Caco-2 (cell line): ENCODE data around the gene GABRG2. TPM values are rescaled to one million over a fixed set of nuclear protein-coding genes. Genes with fewer than 3 reads are reported as not detected.

Source experiments
- Bru-seq: library from RNA; stranded (reverse); fragments of 400-500 nt; gene quantifications from one replicate; lab custom pipeline; 2021; lab: Mats Ljungman, UMichigan
- BruChase-seq, 2 experiments: library from RNA; stranded (reverse); fragments of 400-500 nt; gene quantifications; one replicate each; lab custom pipeline; 2021; lab: Mats Ljungman, UMichigan
- BruUV-seq: library from RNA; stranded (reverse); fragments of 400-500 nt; replicated peaks from 2 replicates; lab custom pipeline; 2021; lab: Mats Ljungman, UMichigan
- CTCF ChIA-PET: fragments of 300-600 bp; sonication (Branson Sonifier 250); formaldehyde crosslinking; loops from one replicate; lab custom pipeline; 2022; ENCODE audit warnings: antibody characterized with exemption; lab: Charles Lee
- POLR2A ChIA-PET: fragments of 300-600 bp; sonication (Branson Sonifier 250); formaldehyde crosslinking; loops from one replicate; lab custom pipeline; 2022; ENCODE audit warnings: antibody characterized with exemption; lab: Charles Lee
- DNase-seq, 2 experiments: peaks; one replicate each; pipeline versions ENCODE4 v3.0.0 to v3.0.0-alpha.2; 2020 to 2022
- H3K27me3 ChIP-seq: replicated peaks from 2 replicates; pipeline ENCODE4 v1.6.0; 2011; ENCODE audit warnings: low read length; ENCODE audit not compliant: control insufficient read depth, insufficient read depth
- H3K36me3 ChIP-seq: 2 replicates; pipeline ENCODE4 v1.5.1; 2011; ENCODE audit warnings: low read length; ENCODE audit not compliant: control insufficient read depth, insufficient read depth
- H3K4me1 ChIP-seq: fragments of 250-450 bp; sonication (Bioruptor Pico); 2 replicates; pipeline ENCODE4 v1.5.1; 2020; ENCODE audit warnings: mild to moderate bottlenecking
- H3K4me3 ChIP-seq: 2 replicates; pipeline ENCODE4 v1.5.1; 2011; ENCODE audit warnings: low read depth, mild to moderate bottlenecking, control low read depth, low read length
- H3K9me3 ChIP-seq: fragments of 250-450 bp; sonication (Bioruptor Pico); 2 replicates; pipeline ENCODE4 v1.5.1; 2020; ENCODE audit warnings: mild to moderate bottlenecking, moderate library complexity
- H3K27ac Mint-ChIP-seq: one replicate; pipeline ENCODE4 v1.8.0; 2022; ENCODE audit warnings: mixed read lengths; ENCODE audit not compliant: unreplicated experiment
- H3K27me3 Mint-ChIP-seq: one replicate; pipeline ENCODE4 v1.8.0; 2022; ENCODE audit warnings: mixed read lengths; ENCODE audit not compliant: insufficient read depth, unreplicated experiment
- H3K36me3 Mint-ChIP-seq: one replicate; pipeline ENCODE4 v1.8.0; 2022; ENCODE audit warnings: mild to moderate bottlenecking, mixed read lengths; ENCODE audit not compliant: insufficient read depth, unreplicated experiment
- H3K4me1 Mint-ChIP-seq: one replicate; pipeline ENCODE4 v1.8.0; 2022; ENCODE audit warnings: low read depth, mixed read lengths; ENCODE audit not compliant: unreplicated experiment
- H3K4me3 Mint-ChIP-seq: one replicate; pipeline ENCODE4 v1.8.0; 2022; ENCODE audit warnings: mild to moderate bottlenecking, moderate library complexity, mixed read lengths; ENCODE audit not compliant: unreplicated experiment
- H3K9me3 Mint-ChIP-seq: one replicate; pipeline ENCODE4 v1.8.0; 2022; ENCODE audit warnings: mixed read lengths; ENCODE audit not compliant: unreplicated experiment
- CTCF ChIP-seq, 2 experiments: fragments of 200-600 bp in 1 of 2; IDR thresholded peaks; 1 replicate in 1 of 2; 2 replicates in 1 of 2; pipeline versions ENCODE4 v1.5.1 to v1.8.0; 2011 to 2022; ENCODE audit warnings: antibody characterized with exemption in 1 of 2, control low read depth in 1 of 2, inconsistent platforms in 1 of 2, low read depth in 1 of 2, low read length in 1 of 2, mild to moderate bottlenecking in 1 of 2, moderate library complexity in 1 of 2; ENCODE audit not compliant: insufficient read depth in 1 of 2, severe bottlenecking in 1 of 2, unreplicated experiment in 1 of 2
- intact Hi-C: fragments of 100-400 bp; cut with micrococcal nuclease; formaldehyde crosslinking; loops from one replicate; pipeline ENCODE4 v1.10.0; 2022; ENCODE audit not compliant: unreplicated experiment
- long read RNA-seq: library from polyadenylated mRNA; stranded (forward); transcript quantifications from one replicate; pipeline ENCODE4 v2.0.0, GENCODE V29; 2022
- total RNA-seq: library from RNA; stranded (reverse); gene quantifications from 2 replicates; pipeline ENCODE4 v1.2.3, GENCODE V29; 2022

GABRG2 gene
- total RNA-seq (0.86 and 1.9 TPM in 2 replicates), Bru-seq, nascent RNA (percentile 7 among the genes with signal in this experiment), BruChase-seq, experiment 1, labeled RNA remaining after a 2-hour chase (percentile 1 among the genes with signal in this experiment), BruChase-seq, experiment 2, labeled RNA remaining after a 6-hour chase (percentile 0 among the genes with signal in this experiment)
- long read RNA-seq: 0 reads

GRCh38 chr5:162067655-162068411, at the start of gene GABRG2:
Gene GABRG2 (plus strand): TSS chr5:162067773. CDS start chr5:162068000, 227 bp downstream.
- no peak within 1 kb of the TSS for H3K27ac Mint-ChIP-seq
- H3K4me1 Mint-ChIP-seq: no peaks in the 10 kb centered on the region
- H3K27me3 ChIP-seq: no peaks in the 10 kb centered on the region
- H3K4me3 ChIP-seq: no peak within 1 kb of the TSS
- no TSS peak for BruUV-seq
- intact Hi-C loops: no loop called here
- no peak for TF ChIP-seq CTCF (IDR thresholded peaks at IDR 0.05; ENCODE audit: insufficient read depth in 1 of 2, low read depth in 1 of 2, low read length in 1 of 2, severe bottlenecking in 1 of 2, unreplicated experiment in 1 of 2)
- no peaks in the 10 kb centered on the region for H3K36me3 Mint-ChIP-seq
- H3K9me3 ChIP-seq: no peaks in the 10 kb centered on the region
- no peaks in the 10 kb centered on the region for H3K36me3 ChIP-seq
- ChIA-PET CTCF (no interaction called here), POLR2A (no interaction called here)
- no peak for DNase-seq
- H3K4me3 Mint-ChIP-seq: no peak within 1 kb of the TSS
- H3K27me3 Mint-ChIP-seq: no peaks in the 10 kb centered on the region
- no peaks in the 10 kb centered on the region for H3K4me1 ChIP-seq
- H3K9me3 Mint-ChIP-seq: no peaks in the 10 kb centered on the region

- no peak for TF ChIP-seq CTCF (IDR thresholded peaks at IDR 0.05; ENCODE audit: insufficient read depth in 1 of 2, low read depth in 1 of 2, low read length in 1 of 2, severe bottlenecking in 1 of 2, unreplicated experiment in 1 of 2)
- Histone ChIP-seq H3K9me3 (no peaks in the 10 kb centered on the region), H3K36me3 (no peaks in the 10 kb centered on the region), H3K27me3 (no peaks in the 10 kb centered on the region), H3K4me3 (no peak overlapping the region), H3K4me1 (no peaks in the 10 kb centered on the region)
- Mint-ChIP-seq H3K36me3 (no peaks in the 10 kb centered on the region), H3K9me3 (no peaks in the 10 kb centered on the region), H3K4me1 (no peaks in the 10 kb centered on the region), H3K4me3 (no peak overlapping the region), H3K27me3 (no peaks in the 10 kb centered on the region), H3K27ac (no peak overlapping the region)
- intact Hi-C loops: no loop called here
- ChIA-PET CTCF (no interaction called here), POLR2A (no interaction called here)
- no peak for DNase-seq
- BruUV-seq: no TSS peak
Observed at GRCh38 chr5:162025312-162025711, 42.3 kb upstream of the GABRG2 start.

GRCh38 chr5:162026803-162027202, 40.8 kb upstream of the GABRG2 start:
- Mint-ChIP-seq H3K9me3 (no peaks in the 10 kb centered on the region), H3K27ac (no peak overlapping the region), H3K27me3 (no peaks in the 10 kb centered on the region), H3K4me3 (no peak overlapping the region), H3K4me1 (no peaks in the 10 kb centered on the region), H3K36me3 (no peaks in the 10 kb centered on the region)
- TF ChIP-seq CTCF (IDR thresholded peaks at IDR 0.05; ENCODE audit: insufficient read depth in 1 of 2, low read depth in 1 of 2, low read length in 1 of 2, severe bottlenecking in 1 of 2, unreplicated experiment in 1 of 2): no peak
- no peak for DNase-seq
- Histone ChIP-seq H3K4me3 (no peak overlapping the region), H3K4me1 (no peaks in the 10 kb centered on the region), H3K36me3 (no peaks in the 10 kb centered on the region), H3K27me3 (no peaks in the 10 kb centered on the region), H3K9me3 (no peaks in the 10 kb centered on the region)
- BruUV-seq: no TSS peak
- intact Hi-C loops: no loop called here
- POLR2A ChIA-PET: no interaction called here
- CTCF ChIA-PET: no interaction called here
